NCI-H2029 treated with DMSO at 0.1 percent for 48 hours (cell line): ENCODE results near the gene EFNB2.

ENCODE experiments used
- DNase-seq: peaks from one replicate; lab custom pipeline; 2025; lab: John Stamatoyannopoulos, UW

Gene EFNB2

GRCh38 chr13:106449096-106449495 lies 86.4 kb downstream of the EFNB2 start:
- no peak for DNase-seq

GRCh38 chr13:106445996-106446395 lies 89.5 kb downstream of the EFNB2 start:
- DNase-seq: no peak

- DNase-seq: no peak
Measured at GRCh38 chr13:106443607-106444322, 91.7 kb downstream of the EFNB2 start.

GRCh38 chr13:106440866-106441265 lies 94.6 kb downstream of the EFNB2 start:
- DNase-seq: no peak
